CD4-positive, alpha-beta T cell (primary cell): ENCODE results near the gene PPP1R3D. TPM values are rescaled to one million over a fixed set of nuclear protein-coding genes. Genes with fewer than 3 reads are reported as not detected.

Source experiments
- ATAC-seq: fragments of 200-7000 bp; cut with Tn5 transposase; one replicate; pipeline ENCODE4 v1.10.0; 2022; ENCODE audit warnings: mild to moderate bottlenecking; ENCODE audit not compliant: poor library complexity
- CTCF ChIA-PET: fragments of 350-600 bp; sonication (Branson Sonifier 250); formaldehyde crosslinking; loops from one replicate; lab custom pipeline; 2021; ENCODE audit warnings: antibody characterized with exemption, inconsistent platforms; lab: Charles Lee
- POLR2A ChIA-PET: fragments of 350-600 bp; sonication (Branson Sonifier 250); formaldehyde crosslinking; loops from one replicate; lab custom pipeline; 2021; ENCODE audit warnings: antibody characterized with exemption, inconsistent platforms; lab: Charles Lee
- DNase-seq, 14 experiments: peaks; one replicate each; pipeline ENCODE4 v3.0.0-alpha.2; 2013 to 2020; ENCODE audit warnings: mixed read lengths in 2 of 14
- H3K27ac ChIP-seq, 2 donors: one replicate each; pipeline versions ENCODE4 v1.5.1 to v1.7.0; 2013; ENCODE audit warnings: low read length in 2 of 2, low read depth in 1 of 2, mild to moderate bottlenecking in 1 of 2
- H3K27me3 ChIP-seq, 2 experiments: 1 replicate in 1 of 2; 2 replicates in 1 of 2; pipeline versions ENCODE4 v1.6.1 to v1.7.0; 2013; ENCODE audit warnings: low read length in 2 of 2, control low read depth in 1 of 2, mild to moderate bottlenecking in 1 of 2, moderate library complexity in 1 of 2; ENCODE audit not compliant: insufficient read depth in 2 of 2, control insufficient read depth in 1 of 2
- H3K36me3 ChIP-seq: one replicate; pipeline ENCODE4 v1.6.1; 2013; ENCODE audit warnings: low read length, control low read depth; ENCODE audit not compliant: insufficient read depth
- H3K4me1 ChIP-seq: one replicate; pipeline ENCODE4 v1.6.1; 2013; ENCODE audit warnings: low read length, control low read depth; ENCODE audit not compliant: insufficient read depth
- H3K4me3 ChIP-seq: one replicate; pipeline ENCODE4 v1.5.1; 2013; ENCODE audit warnings: mild to moderate bottlenecking, low read length, moderate library complexity
- H3K9me3 ChIP-seq, 2 experiments: 1 replicate in 1 of 2; 2 replicates in 1 of 2; pipeline versions ENCODE4 v1.6.1 to v1.7.0; 2013; ENCODE audit warnings: low read length in 2 of 2, mild to moderate bottlenecking in 2 of 2, control low read depth in 1 of 2, moderate library complexity in 1 of 2; ENCODE audit not compliant: control insufficient read depth in 1 of 2, insufficient read depth in 1 of 2
- H3K27ac Mint-ChIP-seq: one replicate; pipeline ENCODE4 v1.8.0; 2020; ENCODE audit warnings: mixed read lengths
- H3K27me3 Mint-ChIP-seq: one replicate; pipeline ENCODE4 v1.8.0; 2021; ENCODE audit warnings: mixed read lengths
- H3K36me3 Mint-ChIP-seq: one replicate; pipeline ENCODE4 v1.8.0; 2021; ENCODE audit warnings: low read depth, mixed read lengths
- H3K4me1 Mint-ChIP-seq: one replicate; pipeline ENCODE4 v1.8.0; 2021; ENCODE audit warnings: low read depth, mixed read lengths
- H3K4me3 Mint-ChIP-seq: one replicate; pipeline ENCODE4 v1.8.0; 2020; ENCODE audit warnings: mild to moderate bottlenecking, mixed read lengths
- H3K9me3 Mint-ChIP-seq: one replicate; pipeline ENCODE4 v1.8.0; 2020; ENCODE audit warnings: mixed read lengths
- intact Hi-C, 2 experiments: fragments of 100-400 bp; cut with DNase I in 1 of 2; cut with micrococcal nuclease in 1 of 2; formaldehyde crosslinking; loops; one replicate each; pipeline versions ENCODE4 v1.15.1 to v1.9.0; 2023 to 2025; cut with DNase I, micrococcal nuclease
- polyA plus RNA-seq, 2 donors: library from polyadenylated mRNA; unstranded; fragments of 120-200 nt; gene quantifications; one replicate each; pipeline ENCODE4 v1.2.1, GENCODE V29; 2013
- total RNA-seq, 174 experiments: library from RNA in 2 of 174; stranded (reverse) in 2 of 174; gene quantifications; one replicate each; pipeline ENCODE4 v1.2.3 and lab custom pipeline; 2021 to 2026
- TF ChIP-seq, protein P1 (sequence below): fragments of 200-600 bp; IDR thresholded peaks from one replicate; pipeline ENCODE4 v1.8.0; 2022; ENCODE audit warnings: antibody characterized with exemption, mild to moderate bottlenecking

Gene PPP1R3D, protein sequence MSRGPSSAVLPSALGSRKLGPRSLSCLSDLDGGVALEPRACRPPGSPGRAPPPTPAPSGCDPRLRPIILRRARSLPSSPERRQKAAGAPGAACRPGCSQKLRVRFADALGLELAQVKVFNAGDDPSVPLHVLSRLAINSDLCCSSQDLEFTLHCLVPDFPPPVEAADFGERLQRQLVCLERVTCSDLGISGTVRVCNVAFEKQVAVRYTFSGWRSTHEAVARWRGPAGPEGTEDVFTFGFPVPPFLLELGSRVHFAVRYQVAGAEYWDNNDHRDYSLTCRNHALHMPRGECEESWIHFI
- 1 to 10 TPM; 5.1 to 5.4 TPM for total RNA-seq
- 5.2 TPM for polyA plus RNA-seq (2013, experiment 1 of 2)
- polyA plus RNA-seq (2013, experiment 2 of 2) = 4.3 TPM
- total RNA-seq (lab: John Stamatoyannopoulos, UW) = 2.0 to 34.1 (median 17.9) reads per million in 172 experiments

DNA sequence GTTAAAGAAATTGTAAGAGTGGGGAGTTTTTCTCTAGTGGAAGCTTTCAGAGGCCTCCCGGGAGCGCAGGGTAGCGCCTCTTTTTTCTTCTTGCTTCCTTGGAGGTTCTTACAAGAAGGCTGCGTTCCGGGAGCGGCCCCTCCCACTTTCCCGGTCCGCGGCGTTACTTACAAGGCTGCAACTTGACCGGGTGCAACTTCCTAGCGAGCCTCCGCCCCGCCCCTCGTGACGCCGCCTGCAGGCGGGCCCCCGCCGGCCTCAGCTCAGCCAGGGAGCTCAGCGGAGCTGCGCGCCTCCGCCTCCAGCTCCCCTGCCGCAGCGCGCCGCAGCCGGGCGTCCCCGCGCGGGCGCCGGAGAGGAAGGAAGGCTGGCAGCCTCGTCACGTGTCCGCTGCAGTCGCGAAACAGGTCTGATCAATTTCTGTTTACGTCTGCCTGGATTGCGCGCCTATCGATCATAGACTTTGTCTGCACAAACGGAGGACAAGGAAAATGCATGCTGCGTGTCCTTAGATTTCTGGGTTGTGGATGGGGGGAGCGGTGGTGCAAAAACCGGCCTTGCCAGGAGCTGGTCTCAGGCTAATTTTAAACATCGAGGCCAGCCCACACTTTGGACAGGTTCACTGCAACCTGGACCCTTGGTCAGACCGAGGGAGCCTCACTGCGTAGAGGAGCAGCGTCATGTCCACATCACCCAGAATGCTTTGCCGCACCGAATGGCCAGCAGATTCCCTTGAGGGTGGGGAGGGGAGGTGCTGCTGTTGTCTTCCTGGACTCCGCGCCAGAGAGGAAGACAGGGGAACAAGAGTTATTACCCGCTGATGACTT, at the start of gene PPP1R3D, which contains the start of gene FAM217B:
Gene PPP1R3D, minus strand, starts transcription at position 177 of the 827 bp plus-strand sequence. CDS start 374 bp downstream, outside the sequence.
Gene FAM217B, plus strand, starts transcription at position 261 of the 827 bp plus-strand sequence. CDS start 3,555 bp downstream, outside the sequence.
- H3K27me3 Mint-ChIP-seq = no peaks in the 10 kb centered on the region
- ATAC-seq (peak; percentile 97), DNase-seq (peak; percentile 72 to 95 (median 88))
- peaks cover 46% of the 10 kb centered on the region for H3K36me3 Mint-ChIP-seq
- H3K27ac Mint-ChIP-seq = peak within 1 kb of the TSS; percentile 99
- TF ChIP-seq, protein P1, sequence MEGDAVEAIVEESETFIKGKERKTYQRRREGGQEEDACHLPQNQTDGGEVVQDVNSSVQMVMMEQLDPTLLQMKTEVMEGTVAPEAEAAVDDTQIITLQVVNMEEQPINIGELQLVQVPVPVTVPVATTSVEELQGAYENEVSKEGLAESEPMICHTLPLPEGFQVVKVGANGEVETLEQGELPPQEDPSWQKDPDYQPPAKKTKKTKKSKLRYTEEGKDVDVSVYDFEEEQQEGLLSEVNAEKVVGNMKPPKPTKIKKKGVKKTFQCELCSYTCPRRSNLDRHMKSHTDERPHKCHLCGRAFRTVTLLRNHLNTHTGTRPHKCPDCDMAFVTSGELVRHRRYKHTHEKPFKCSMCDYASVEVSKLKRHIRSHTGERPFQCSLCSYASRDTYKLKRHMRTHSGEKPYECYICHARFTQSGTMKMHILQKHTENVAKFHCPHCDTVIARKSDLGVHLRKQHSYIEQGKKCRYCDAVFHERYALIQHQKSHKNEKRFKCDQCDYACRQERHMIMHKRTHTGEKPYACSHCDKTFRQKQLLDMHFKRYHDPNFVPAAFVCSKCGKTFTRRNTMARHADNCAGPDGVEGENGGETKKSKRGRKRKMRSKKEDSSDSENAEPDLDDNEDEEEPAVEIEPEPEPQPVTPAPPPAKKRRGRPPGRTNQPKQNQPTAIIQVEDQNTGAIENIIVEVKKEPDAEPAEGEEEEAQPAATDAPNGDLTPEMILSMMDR = no peak
- CTCF ChIA-PET = interaction anchor here (0.5 to 2.0 kb wide), 6 partner anchors 10 to 1289 kb away, joined by 3 to 5 read pairs (median 4); no protein-coding TSS in a partner anchor
- no peaks in the 10 kb centered on the region for H3K9me3 Mint-ChIP-seq
- intact Hi-C loops = loop anchor here in 1 of 2 experiments (1.0 kb wide), 1 partner anchor 8 kb away; no protein-coding TSS in a partner anchor
- POLR2A ChIA-PET = interaction anchor here (0.7 to 3.0 kb wide), 12 partner anchors 9 to 1551 kb away, joined by 3 to 33 read pairs (median 4); partner anchors contain the start of genes STX16 and VAPB
- peaks cover 58% of the 10 kb centered on the region for H3K4me1 Mint-ChIP-seq
- Histone ChIP-seq H3K27me3 (no peaks in the 10 kb centered on the region), H3K4me3 (peak within 1 kb of the TSS; percentile 70), H3K27ac (peak within 1 kb of the TSS; percentile 78 to 91), H3K9me3 (peaks cover 0 to 5% of the 10 kb centered on the region in 2 experiments), H3K36me3 (peaks cover 31% of the 10 kb centered on the region), H3K4me1 (peaks cover 23% of the 10 kb centered on the region)
- H3K4me3 Mint-ChIP-seq = peak within 1 kb of the TSS; percentile 99

DNA sequence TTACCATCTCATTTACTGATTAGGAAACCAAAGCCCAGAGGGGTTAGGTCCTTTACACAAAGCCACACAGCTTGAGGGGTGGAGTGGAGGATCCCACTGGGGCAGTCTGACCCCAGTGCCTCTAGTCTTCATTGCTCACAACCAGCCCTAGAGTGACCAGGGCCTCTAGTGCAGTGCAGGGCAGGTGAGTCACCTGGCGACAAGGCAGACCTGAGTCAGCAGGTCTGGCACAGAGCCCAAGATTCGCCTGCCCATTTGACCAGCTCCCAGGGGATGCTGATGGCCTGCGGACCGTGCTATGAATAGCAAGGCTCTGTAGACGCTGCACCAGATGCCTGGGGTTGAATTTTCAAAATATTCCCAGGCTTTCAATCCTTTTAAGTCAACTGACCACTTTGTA, 48.0 kb upstream of the PPP1R3D start:
- H3K27ac Mint-ChIP-seq = no peak overlapping the region
- H3K4me1 Mint-ChIP-seq = no peaks in the 10 kb centered on the region
- TF ChIP-seq, protein P1 = no peak
- CTCF ChIA-PET = no interaction called here
- no peak overlapping the region for H3K27ac ChIP-seq
- intact Hi-C loops = no loop called here
- H3K36me3 ChIP-seq = no peaks in the 10 kb centered on the region
- DNase-seq (no peak), ATAC-seq (no peak)
- H3K27me3 Mint-ChIP-seq = no peaks in the 10 kb centered on the region
- no peak overlapping the region for H3K4me3 Mint-ChIP-seq
- H3K27me3 ChIP-seq = no peaks in the 10 kb centered on the region
- peaks cover 5% of the 10 kb centered on the region for H3K36me3 Mint-ChIP-seq
- no peaks in the 10 kb centered on the region for H3K4me1 ChIP-seq
- H3K9me3 Mint-ChIP-seq = no peaks in the 10 kb centered on the region
- H3K9me3 ChIP-seq = no peaks in the 10 kb centered on the region
- POLR2A ChIA-PET = no interaction called here
- no peak overlapping the region for H3K4me3 ChIP-seq

DNA sequence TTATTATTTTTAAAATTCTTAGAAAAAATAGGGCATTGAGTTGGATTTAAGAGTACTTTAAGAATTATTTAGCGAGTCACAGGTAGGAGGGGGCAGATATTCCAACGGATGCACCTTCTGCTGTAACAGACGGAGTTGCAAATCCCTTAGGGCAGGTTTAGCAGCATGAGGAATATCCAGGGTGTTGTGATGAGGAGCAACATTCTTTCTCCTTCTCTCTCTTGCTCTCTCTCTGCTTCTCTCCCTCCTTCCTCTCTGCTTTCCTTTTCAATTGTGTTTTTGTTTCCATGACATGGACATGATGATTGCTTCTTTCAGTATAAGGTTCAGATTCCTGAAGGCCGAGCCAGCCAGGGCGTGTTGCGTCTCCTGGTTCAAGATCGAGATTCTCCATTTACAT, 47.0 kb upstream of the PPP1R3D start:
- CTCF ChIA-PET = no interaction called here
- no peak overlapping the region for H3K27ac Mint-ChIP-seq
- intact Hi-C loops = no loop called here

More for the DNA sequence above, 47.0 kb upstream of the PPP1R3D start:
- POLR2A ChIA-PET = no interaction called here
- DNase-seq (no peak), ATAC-seq (no peak)
- no peaks in the 10 kb centered on the region for H3K4me1 Mint-ChIP-seq
- no peaks in the 10 kb centered on the region for H3K27me3 ChIP-seq
- H3K9me3 Mint-ChIP-seq = no peaks in the 10 kb centered on the region
- H3K4me3 Mint-ChIP-seq = no peak overlapping the region
- no peaks in the 10 kb centered on the region for H3K9me3 ChIP-seq
- no peaks in the 10 kb centered on the region for H3K36me3 ChIP-seq
- H3K36me3 Mint-ChIP-seq = peaks cover 5% of the 10 kb centered on the region
- no peaks in the 10 kb centered on the region for H3K27me3 Mint-ChIP-seq
- TF ChIP-seq, protein P1 = no peak
- no peak overlapping the region for H3K4me3 ChIP-seq
- H3K4me1 ChIP-seq = no peaks in the 10 kb centered on the region
- H3K27ac ChIP-seq = no peak overlapping the region
